HT-29 (cell line): ENCODE results near the gene NEMP2. TPM values are rescaled to one million over a fixed set of nuclear protein-coding genes. Genes with fewer than 3 reads are reported as not detected.

Experiments
- DNase-seq: peaks from one replicate; pipeline ENCODE4 v3.0.0-alpha.2; 2015; ENCODE audit warnings: low spot score
- small RNA-seq: library from RNA; depleted of rRNA; stranded (forward); fragments of <200 nt; gene quantifications from one replicate; pipeline ENCODE3, GENCODE V24; 2014
- total RNA-seq: library from RNA; depleted of rRNA; stranded (reverse); fragments of >200 nt; shearing (Covaris generic); gene quantifications from 2 replicates; pipeline ENCODE4 v1.2.3, GENCODE V29; 2014; rRNA removed

Gene NEMP2
- total RNA-seq, 1 experiment from 2014 or later, result 2.0 TPM

GRCh38 chr2:190458352-190459107, 76.0 kb downstream of the NEMP2 start:
- DNase-seq, result no peak

DNA sequence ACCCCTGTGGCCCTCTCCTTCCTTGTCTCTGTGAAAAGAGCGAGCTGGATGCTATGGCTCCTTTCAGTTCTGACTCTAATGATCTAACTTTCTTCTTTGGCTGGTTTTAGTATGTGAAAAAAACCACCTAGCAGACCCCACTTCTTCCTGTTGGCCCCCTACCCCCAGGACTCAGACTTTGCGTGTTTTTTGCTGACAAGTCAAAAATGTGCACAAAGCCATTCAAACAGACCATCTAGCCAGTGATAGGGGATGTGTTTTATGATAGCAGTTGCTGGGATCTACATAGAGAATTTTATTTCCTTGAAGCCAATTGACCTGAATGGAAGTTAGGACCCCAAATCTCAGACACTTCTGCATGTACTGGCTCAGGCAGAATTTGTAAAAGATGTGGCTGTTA, 77.3 kb downstream of the NEMP2 start:
- no peak for DNase-seq

DNA sequence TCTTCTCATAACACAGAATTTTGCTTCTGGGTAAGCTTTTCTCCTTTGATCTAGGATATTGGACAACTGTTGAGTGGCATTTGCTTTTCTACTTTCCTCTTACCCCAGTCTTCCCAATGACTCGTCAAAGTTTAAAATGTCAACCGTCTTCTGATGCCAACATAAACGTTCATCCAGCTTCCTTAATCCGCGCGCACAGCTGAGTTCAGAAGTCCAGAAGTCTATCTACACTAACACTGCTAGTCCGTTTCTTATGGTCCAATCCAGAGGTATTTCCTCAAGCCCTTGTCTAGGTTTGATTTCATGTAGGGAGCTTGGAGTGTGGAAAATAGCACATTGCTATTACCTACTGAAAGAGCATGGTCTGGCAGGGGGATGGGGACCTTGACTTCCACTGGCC, 77.7 kb downstream of the NEMP2 start:
- no peak for DNase-seq

DNA sequence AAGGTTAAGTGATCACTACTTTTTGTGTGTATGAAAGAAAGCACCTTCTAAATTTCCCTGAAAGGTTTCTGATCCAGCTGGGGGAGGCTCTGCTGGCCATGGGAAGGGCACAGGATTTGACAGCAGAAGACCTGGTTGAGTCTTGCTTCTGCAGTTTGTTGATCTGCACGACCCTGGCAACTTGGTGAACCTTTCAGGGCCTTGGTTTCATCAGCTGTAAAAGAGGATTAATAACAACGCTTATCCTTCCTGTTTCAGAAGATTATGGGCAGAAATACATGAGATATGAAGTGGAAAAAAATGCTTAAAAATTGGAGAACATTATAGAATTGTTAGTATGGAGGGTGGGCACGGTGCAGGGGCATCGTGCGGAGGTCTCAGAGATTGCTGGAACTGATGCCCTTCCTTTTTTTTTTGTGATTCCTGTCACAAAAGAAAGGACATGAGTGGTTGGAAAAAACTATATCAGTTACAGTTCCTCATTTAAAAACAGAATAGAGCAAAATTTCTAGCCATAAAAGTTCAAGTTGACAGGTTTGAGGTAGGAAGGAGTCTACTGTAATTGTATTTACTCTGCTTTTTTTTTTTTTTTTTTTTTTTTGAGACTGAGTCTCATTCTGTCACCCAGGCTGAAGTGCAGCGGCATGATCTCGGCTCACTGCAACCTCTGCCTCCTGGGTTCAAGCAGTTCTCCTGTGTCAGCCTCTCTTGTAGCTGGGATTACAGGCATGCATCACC, 79.0 kb downstream of the NEMP2 start:
- no peak for DNase-seq

DNA sequence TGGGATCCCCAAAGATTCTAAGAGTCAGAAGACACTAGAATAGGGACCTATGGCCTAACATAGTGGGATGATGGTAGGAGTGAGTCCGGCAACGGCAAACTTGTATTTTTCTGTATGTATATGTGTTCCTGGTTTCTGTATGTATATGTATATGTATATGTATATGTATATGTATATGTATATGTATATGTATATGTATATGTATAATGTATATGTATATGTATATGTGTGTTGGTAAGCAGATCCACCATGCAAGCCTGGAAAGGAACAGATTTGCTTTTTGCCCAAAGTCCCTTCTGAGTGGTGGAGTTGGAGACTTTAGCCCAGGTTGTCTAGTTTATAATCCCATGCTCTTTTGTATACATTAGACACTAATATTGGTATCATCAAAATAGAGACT, 79.7 kb downstream of the NEMP2 start:
- no peak for DNase-seq

Small RNA genes lying within 50 kb of the gene (small RNA-seq; reads per million reads assigned to genes)
- gene RN7SKP179, result not detected

Other genes with a start within 250 kb of the NEMP2 start
- gene HIBCH, start 214.9 kb downstream of the NEMP2 start, total RNA-seq, result 8.6 and 10.0 TPM in 2 replicates
- gene INPP1, start 191.1 kb downstream of the NEMP2 start, total RNA-seq, result 17.8 and 27.5 TPM in 2 replicates
- 38.3 and 45.1 TPM in 2 replicates for gene MFSD6, start 126.4 kb downstream of the NEMP2 start, total RNA-seq
- gene NAB1, start 114.4 kb upstream of the NEMP2 start, total RNA-seq, result 26.7 and 28.6 TPM in 2 replicates